Choroid plexus epithelial cell (primary cell): ENCODE data around the gene ARL10.
A peak's percentile ranks its signal among the peaks of the same experiment; 100 is the strongest.

ENCODE experiments used
- DNase-seq: peaks from one replicate; pipeline ENCODE4 v3.0.0-alpha.2; 2010; ENCODE audit warnings: low read depth
- H3K4me3 ChIP-seq: 2 replicates; pipeline ENCODE4 v1.5.1; 2011; ENCODE audit warnings: low read depth, mild to moderate bottlenecking, control low read depth, low read length, moderate library complexity
- CTCF ChIP-seq: conservative IDR thresholded peaks from 2 replicates; pipeline ENCODE4 v1.5.1; 2011; ENCODE audit warnings: low read depth, mild to moderate bottlenecking, control low read depth, inconsistent platforms, low read length, moderate library complexity

Gene ARL10

GRCh38 chr5:176339304-176339703, 26.0 kb upstream of the ARL10 start:
- no peak for TF ChIP-seq CTCF
- no peak overlapping the region for H3K4me3 ChIP-seq
- DNase-seq = no peak

GRCh38 chr5:176341325-176342157, 23.7 kb upstream of the ARL10 start:
- no peak overlapping the region for H3K4me3 ChIP-seq
- no peak for TF ChIP-seq CTCF
- DNase-seq = no peak

- no peak overlapping the region for H3K4me3 ChIP-seq
- TF ChIP-seq CTCF = no peak
- no peak for DNase-seq
These were observed 23.2 kb upstream of the ARL10 start for GRCh38 chr5:176342158-176342483.

GRCh38 chr5:176342766-176343458, 22.4 kb upstream of the ARL10 start:
- no peak for TF ChIP-seq CTCF
- H3K4me3 ChIP-seq = no peak overlapping the region
- no peak for DNase-seq

GRCh38 chr5:176350416-176350815, 14.9 kb upstream of the ARL10 start:
- TF ChIP-seq CTCF = no peak
- H3K4me3 ChIP-seq = no peak overlapping the region
- no peak for DNase-seq

- H3K4me3 ChIP-seq = no peak overlapping the region
- peak; percentile 23 for DNase-seq
- TF ChIP-seq CTCF = no peak
These were observed 13.0 kb upstream of the ARL10 start for GRCh38 chr5:176352116-176352878.
